ENCODE data around the gene IFFO2. TPM values are rescaled to one million over a fixed set of nuclear protein-coding genes. Genes with fewer than 3 reads are reported as not detected.

The IFFO2 gene
- total and polyA plus RNA-seq, 2 of the 13 experiments (the other 11 are each of a cell fraction or from before 2014, with no cell fraction given): 7.3 to 16.7 TPM

DNA sequence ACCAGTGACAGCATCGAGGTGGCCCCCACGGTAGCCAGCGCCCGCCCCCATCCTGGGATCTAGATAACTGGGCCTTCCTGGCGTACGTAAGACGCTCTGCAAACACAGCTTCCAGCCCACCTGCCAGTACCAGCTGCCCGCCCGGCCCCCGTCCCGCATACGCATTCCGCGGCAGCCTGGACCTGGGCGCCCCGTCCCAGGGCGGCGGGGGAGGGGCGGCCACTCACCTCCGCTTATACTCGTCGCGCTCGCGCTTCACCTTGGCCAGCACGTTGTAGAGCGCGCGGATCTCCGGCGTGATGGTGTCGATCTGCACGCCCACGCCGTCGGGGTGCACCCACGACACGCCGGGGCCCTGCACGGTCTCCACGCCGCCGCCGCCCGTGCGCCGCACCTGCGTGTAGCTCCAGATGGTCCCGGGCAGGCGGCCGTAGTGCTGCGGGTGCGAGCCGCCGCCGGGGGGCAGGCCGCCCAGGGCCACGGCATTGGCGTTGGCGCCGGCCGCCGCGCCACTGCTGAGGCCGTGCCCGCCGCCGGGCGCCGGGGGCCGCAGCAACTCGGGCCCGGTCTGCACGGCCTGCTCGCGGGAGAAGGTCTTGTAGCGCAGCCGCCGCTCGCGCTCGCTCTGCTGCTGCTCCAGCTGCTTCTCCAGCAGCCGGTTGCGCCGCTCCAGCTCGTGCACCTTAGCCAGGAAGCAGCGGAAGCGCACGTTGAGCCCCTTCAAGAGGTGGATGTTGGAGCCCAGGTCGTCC is 859 bp downstream of the IFFO2 start (continued):
- TF ChIP-seq, protein P1, sequence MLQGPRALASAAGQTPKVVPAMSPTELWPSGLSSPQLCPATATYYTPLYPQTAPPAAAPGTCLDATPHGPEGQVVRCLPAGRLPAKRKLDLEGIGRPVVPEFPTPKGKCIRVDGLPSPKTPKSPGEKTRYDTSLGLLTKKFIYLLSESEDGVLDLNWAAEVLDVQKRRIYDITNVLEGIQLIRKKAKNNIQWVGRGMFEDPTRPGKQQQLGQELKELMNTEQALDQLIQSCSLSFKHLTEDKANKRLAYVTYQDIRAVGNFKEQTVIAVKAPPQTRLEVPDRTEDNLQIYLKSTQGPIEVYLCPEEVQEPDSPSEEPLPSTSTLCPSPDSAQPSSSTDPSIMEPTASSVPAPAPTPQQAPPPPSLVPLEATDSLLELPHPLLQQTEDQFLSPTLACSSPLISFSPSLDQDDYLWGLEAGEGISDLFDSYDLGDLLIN (CRISPR knock-in tag; IDR thresholded peaks at IDR 0.05; ENCODE audit: borderline replicate concordance): no peak
- no peak for TF ChIP-seq CBX2 (IDR thresholded peaks at IDR 0.05; ENCODE audit: low read depth, low read length)
- TF ChIP-seq CBX2 (CRISPR knock-in tag; IDR thresholded peaks at IDR 0.05; ENCODE audit: low read depth): no peak
- TF ChIP-seq, protein P2, sequence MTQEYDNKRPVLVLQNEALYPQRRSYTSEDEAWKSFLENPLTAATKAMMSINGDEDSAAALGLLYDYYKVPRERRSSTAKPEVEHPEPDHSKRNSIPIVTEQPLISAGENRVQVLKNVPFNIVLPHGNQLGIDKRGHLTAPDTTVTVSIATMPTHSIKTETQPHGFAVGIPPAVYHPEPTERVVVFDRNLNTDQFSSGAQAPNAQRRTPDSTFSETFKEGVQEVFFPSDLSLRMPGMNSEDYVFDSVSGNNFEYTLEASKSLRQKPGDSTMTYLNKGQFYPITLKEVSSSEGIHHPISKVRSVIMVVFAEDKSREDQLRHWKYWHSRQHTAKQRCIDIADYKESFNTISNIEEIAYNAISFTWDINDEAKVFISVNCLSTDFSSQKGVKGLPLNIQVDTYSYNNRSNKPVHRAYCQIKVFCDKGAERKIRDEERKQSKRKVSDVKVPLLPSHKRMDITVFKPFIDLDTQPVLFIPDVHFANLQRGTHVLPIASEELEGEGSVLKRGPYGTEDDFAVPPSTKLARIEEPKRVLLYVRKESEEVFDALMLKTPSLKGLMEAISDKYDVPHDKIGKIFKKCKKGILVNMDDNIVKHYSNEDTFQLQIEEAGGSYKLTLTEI (CRISPR knock-in tag; conservative IDR thresholded peaks at IDR 0.05): no peak
- no peak for TF ChIP-seq MAFG (CRISPR knock-in tag; IDR thresholded peaks at IDR 0.05)
- no peak for TF ChIP-seq ZKSCAN5 (CRISPR knock-in tag; IDR thresholded peaks at IDR 0.05)
- TF ChIP-seq HNRNPUL1 (IDR thresholded peaks at IDR 0.05; ENCODE audit: low read depth, low read length): no peak
- TF ChIP-seq MED8 (CRISPR knock-in tag; IDR thresholded peaks at IDR 0.05; ENCODE audit: insufficient replicate concordance): no peak
- no peak for TF ChIP-seq FLYWCH1 (CRISPR knock-in tag; IDR thresholded peaks at IDR 0.05)
- TF ChIP-seq, protein P3, sequence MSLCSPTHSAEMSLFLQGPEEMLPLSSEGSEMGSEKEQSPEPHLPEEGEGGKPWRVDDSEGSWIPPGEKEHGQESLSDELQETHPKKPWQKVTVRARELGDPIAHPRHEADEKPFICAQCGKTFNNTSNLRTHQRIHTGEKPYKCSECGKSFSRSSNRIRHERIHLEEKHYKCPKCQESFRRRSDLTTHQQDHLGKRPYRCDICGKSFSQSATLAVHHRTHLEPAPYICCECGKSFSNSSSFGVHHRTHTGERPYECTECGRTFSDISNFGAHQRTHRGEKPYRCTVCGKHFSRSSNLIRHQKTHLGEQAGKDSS (CRISPR knock-in tag; IDR thresholded peaks at IDR 0.05; ENCODE audit: borderline replicate concordance, low read depth): no peak
- TF ChIP-seq, protein P4, sequence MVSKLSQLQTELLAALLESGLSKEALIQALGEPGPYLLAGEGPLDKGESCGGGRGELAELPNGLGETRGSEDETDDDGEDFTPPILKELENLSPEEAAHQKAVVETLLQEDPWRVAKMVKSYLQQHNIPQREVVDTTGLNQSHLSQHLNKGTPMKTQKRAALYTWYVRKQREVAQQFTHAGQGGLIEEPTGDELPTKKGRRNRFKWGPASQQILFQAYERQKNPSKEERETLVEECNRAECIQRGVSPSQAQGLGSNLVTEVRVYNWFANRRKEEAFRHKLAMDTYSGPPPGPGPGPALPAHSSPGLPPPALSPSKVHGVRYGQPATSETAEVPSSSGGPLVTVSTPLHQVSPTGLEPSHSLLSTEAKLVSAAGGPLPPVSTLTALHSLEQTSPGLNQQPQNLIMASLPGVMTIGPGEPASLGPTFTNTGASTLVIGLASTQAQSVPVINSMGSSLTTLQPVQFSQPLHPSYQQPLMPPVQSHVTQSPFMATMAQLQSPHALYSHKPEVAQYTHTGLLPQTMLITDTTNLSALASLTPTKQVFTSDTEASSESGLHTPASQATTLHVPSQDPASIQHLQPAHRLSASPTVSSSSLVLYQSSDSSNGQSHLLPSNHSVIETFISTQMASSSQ (IDR thresholded peaks at IDR 0.05; ENCODE audit: low read depth): no peak
- TF ChIP-seq, protein P4 (CRISPR knock-in tag; IDR thresholded peaks at IDR 0.05; ENCODE audit: borderline replicate concordance): no peak
- TF ChIP-seq SRY (CRISPR knock-in tag; IDR thresholded peaks at IDR 0.05): no peak
- TF ChIP-seq, protein P5, sequence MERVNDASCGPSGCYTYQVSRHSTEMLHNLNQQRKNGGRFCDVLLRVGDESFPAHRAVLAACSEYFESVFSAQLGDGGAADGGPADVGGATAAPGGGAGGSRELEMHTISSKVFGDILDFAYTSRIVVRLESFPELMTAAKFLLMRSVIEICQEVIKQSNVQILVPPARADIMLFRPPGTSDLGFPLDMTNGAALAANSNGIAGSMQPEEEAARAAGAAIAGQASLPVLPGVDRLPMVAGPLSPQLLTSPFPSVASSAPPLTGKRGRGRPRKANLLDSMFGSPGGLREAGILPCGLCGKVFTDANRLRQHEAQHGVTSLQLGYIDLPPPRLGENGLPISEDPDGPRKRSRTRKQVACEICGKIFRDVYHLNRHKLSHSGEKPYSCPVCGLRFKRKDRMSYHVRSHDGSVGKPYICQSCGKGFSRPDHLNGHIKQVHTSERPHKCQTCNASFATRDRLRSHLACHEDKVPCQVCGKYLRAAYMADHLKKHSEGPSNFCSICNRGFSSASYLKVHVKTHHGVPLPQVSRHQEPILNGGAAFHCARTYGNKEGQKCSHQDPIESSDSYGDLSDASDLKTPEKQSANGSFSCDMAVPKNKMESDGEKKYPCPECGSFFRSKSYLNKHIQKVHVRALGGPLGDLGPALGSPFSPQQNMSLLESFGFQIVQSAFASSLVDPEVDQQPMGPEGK (CRISPR knock-in tag; IDR thresholded peaks at IDR 0.05): peak; percentile 79
- TF ChIP-seq HNF4A (CRISPR knock-in tag; IDR thresholded peaks at IDR 0.05): no peak
- TF ChIP-seq ISL2 (CRISPR knock-in tag; IDR thresholded peaks at IDR 0.05): no peak
